IMR-90 (cell line): ENCODE data around the gene ST3GAL5. TPM values are rescaled to one million over a fixed set of nuclear protein-coding genes. Genes with fewer than 3 reads are reported as not detected.
A peak's percentile ranks its signal among the peaks of the same experiment; 100 is the strongest.

Experiments used
- ATAC-seq: fragments of 200-7000 bp; cut with Tn5 transposase; 2 replicates; pipeline ENCODE4 v1.9.1; 2020; ENCODE audit warnings: low read depth, mild to moderate bottlenecking, moderate library complexity
- BruUV-seq: library from RNA; stranded (reverse); fragments of 400-500 nt; replicated peaks from 2 replicates; lab custom pipeline; 2021; lab: Mats Ljungman, UMichigan
- CTCF ChIA-PET: fragments of 300-600 bp; formaldehyde crosslinking; extraction: SDS; loops from one replicate; lab custom pipeline; 2021; ENCODE audit warnings: antibody characterized with exemption; lab: Yijun Ruan, JAX
- POLR2A ChIA-PET: fragments of 300-600 bp; sonication (Branson Sonifier 250); formaldehyde crosslinking; loops from one replicate; lab custom pipeline; 2022; ENCODE audit warnings: antibody characterized with exemption; ENCODE audit not compliant: unreplicated experiment; lab: Charles Lee
- DNase-seq: peaks from one replicate; pipeline ENCODE4 v3.0.0; 2013
- H2AFZ ChIP-seq: replicated peaks from 2 replicates; pipeline ENCODE3; 2013; ENCODE audit warnings: low read length, mild to moderate bottlenecking; ENCODE audit not compliant: poor library complexity
- H2AK5ac ChIP-seq: 2 replicates; pipeline ENCODE4 v1.6.1; 2013; ENCODE audit warnings: low read depth, low read length, inconsistent platforms
- H2AK9ac ChIP-seq: replicated peaks from 2 replicates; pipeline ENCODE3; 2013; ENCODE audit warnings: mild to moderate bottlenecking, low read depth, low read length, moderate library complexity; ENCODE audit not compliant: poor library complexity
- H2BK120ac ChIP-seq: 2 replicates; pipeline ENCODE4 v1.6.1; 2013; ENCODE audit warnings: low read depth, low read length, inconsistent platforms
- H2BK15ac ChIP-seq: 3 replicates; pipeline ENCODE4 v1.6.1; 2013; ENCODE audit warnings: low read depth, low read length, inconsistent platforms
- H2BK20ac ChIP-seq: 2 replicates; pipeline ENCODE4 v1.6.1; 2013; ENCODE audit warnings: low read depth, mild to moderate bottlenecking, inconsistent platforms, low read length, moderate library complexity
- H2BK5ac ChIP-seq: 2 replicates; pipeline ENCODE4 v1.6.1; 2013; ENCODE audit warnings: mild to moderate bottlenecking, low read depth, low read length, inconsistent platforms; ENCODE audit not compliant: poor library complexity, severe bottlenecking
- H3K14ac ChIP-seq: replicated peaks from 2 replicates; pipeline ENCODE4 v1.6.1; 2013; ENCODE audit warnings: low read depth, low read length, inconsistent platforms
- H3K18ac ChIP-seq: 2 replicates; pipeline ENCODE4 v1.6.1; 2013; ENCODE audit warnings: low read depth, low read length, control low read depth
- H3K23ac ChIP-seq: 2 replicates; pipeline ENCODE4 v1.6.1; 2013; ENCODE audit warnings: low read depth, low read length, inconsistent platforms
- H3K27ac ChIP-seq: 2 replicates; pipeline ENCODE4 v1.5.1; 2013; ENCODE audit warnings: mild to moderate bottlenecking, control low read depth, low read length; ENCODE audit not compliant: insufficient read depth
- H3K27me3 ChIP-seq: 2 replicates; pipeline ENCODE4 v1.6.1; 2013; ENCODE audit warnings: low read length; ENCODE audit not compliant: control insufficient read depth, insufficient read depth
- H3K36me3 ChIP-seq: 2 replicates; pipeline ENCODE4 v1.6.1; 2013; ENCODE audit warnings: low read length, mixed read lengths; ENCODE audit not compliant: control insufficient read depth, insufficient read depth
- H3K4ac ChIP-seq: 2 replicates; pipeline ENCODE4 v1.6.1; 2013; ENCODE audit warnings: low read depth, low read length, inconsistent platforms
- H3K4me1 ChIP-seq: 2 replicates; pipeline ENCODE4 v1.6.1; 2013; ENCODE audit warnings: low read length, mixed read lengths; ENCODE audit not compliant: control insufficient read depth, insufficient read depth
- H3K4me2 ChIP-seq: 2 replicates; pipeline ENCODE4 v1.6.1; 2013; ENCODE audit warnings: low read depth, mild to moderate bottlenecking, control low read depth, low read length, moderate library complexity
- H3K4me3 ChIP-seq: 2 replicates; pipeline ENCODE4 v1.5.1; 2013; ENCODE audit warnings: low read depth, mild to moderate bottlenecking, control low read depth, low read length, moderate library complexity; ENCODE audit not compliant: insufficient read depth
- H3K56ac ChIP-seq: 2 replicates; pipeline ENCODE4 v1.6.1; 2013; ENCODE audit warnings: low read length, inconsistent platforms; ENCODE audit not compliant: insufficient read depth; ENCODE audit errors: extremely low read depth
- H3K79me1 ChIP-seq, 2 experiments: 2 replicates each; pipeline ENCODE4 v1.6.1; 2013; ENCODE audit warnings: low read length in 2 of 2, inconsistent platforms in 1 of 2, low read depth in 1 of 2
- H3K9ac ChIP-seq: 2 replicates; pipeline ENCODE4 v1.6.1; 2013; ENCODE audit warnings: low read depth, low read length, control low read depth
- H3K9me1 ChIP-seq: 2 replicates; pipeline ENCODE4 v1.6.1; 2013; ENCODE audit warnings: low read length, inconsistent platforms; ENCODE audit not compliant: insufficient read depth
- H3K9me3 ChIP-seq: 2 replicates; pipeline ENCODE4 v1.6.1; 2013; ENCODE audit warnings: low read length; ENCODE audit not compliant: control insufficient read depth, insufficient read depth
- H4K20me1 ChIP-seq: 2 replicates; pipeline ENCODE4 v1.6.1; 2013; ENCODE audit warnings: low read length, inconsistent platforms; ENCODE audit not compliant: insufficient read depth
- H4K5ac ChIP-seq: 2 replicates; pipeline ENCODE4 v1.6.1; 2013; ENCODE audit warnings: mild to moderate bottlenecking, low read depth, low read length, control low read depth
- H4K8ac ChIP-seq, 2 experiments: 2 replicates each; pipeline ENCODE4 v1.6.1; 2013; ENCODE audit warnings: low read depth in 2 of 2, low read length in 2 of 2, control low read depth in 1 of 2, inconsistent platforms in 1 of 2
- H4K91ac ChIP-seq: 2 replicates; pipeline ENCODE4 v1.6.1; 2013; ENCODE audit warnings: low read depth, low read length, inconsistent platforms; ENCODE audit not compliant: insufficient read depth
- CEBPB ChIP-seq: IDR thresholded peaks from 2 replicates; pipeline ENCODE4 v1.6.1; 2012; ENCODE audit warnings: low read depth, low read length, improper control_type of control experiment
- CHD1 ChIP-seq: IDR thresholded peaks from 2 replicates; pipeline ENCODE4 v1.6.1; 2012; ENCODE audit warnings: low read depth, low read length, improper control_type of control experiment
- POLR2A ChIP-seq: IDR thresholded peaks from 2 replicates; pipeline ENCODE4 v1.6.1; 2012; ENCODE audit warnings: mild to moderate bottlenecking, low read depth, low read length
- RAD21 ChIP-seq: IDR thresholded peaks from 2 replicates; pipeline ENCODE4 v1.6.1; 2012; ENCODE audit warnings: low read length, improper control_type of control experiment
- WGBS, 2 experiments: methylation state at CpG; one replicate each; pipeline versions ENCODE4 v1.1.5 to v1.1.7; 2013; ENCODE audit warnings: missing lambda C conversion rate in 2 of 2; ENCODE audit not compliant: insufficient read length in 1 of 2; ENCODE audit errors: extremely low coverage in 2 of 2; 5-methylcytosine and 5-hydroxymethylcytosine counted together
- dilution Hi-C: fragments of 300-500 bp; cut with HindIII; formaldehyde crosslinking; loops from one replicate; pipeline ENCODE4 v1.14.3; 2018; ENCODE audit warnings: low sequenced_read_pairs; ENCODE audit not compliant: unreplicated experiment
- in situ Hi-C: fragments of 300-500 bp; cut with MboI; formaldehyde crosslinking; loops from 3 replicates; pipeline ENCODE4 v1.14.3; 2019; ENCODE audit warnings: low sequenced_read_pairs, inconsistent platforms, mixed read lengths
- intact Hi-C: fragments of 100-400 bp; cut with micrococcal nuclease; formaldehyde crosslinking; loops from 2 replicates; pipeline ENCODE4 v1.10.0; 2022
- polyA plus RNA-seq, 3 experiments: library from polyadenylated mRNA; depleted of rRNA; stranded (reverse); fragments of >200 nt; gene quantifications; 2 replicates each; pipeline ENCODE4 v1.2.3, GENCODE V29; 2012; ENCODE audit warnings: low replicate concordance in 1 of 3
- total RNA-seq: library from RNA; depleted of rRNA; stranded (reverse); fragments of >200 nt; gene quantifications from 2 replicates; pipeline ENCODE4 v1.2.3, GENCODE V29; 2012
- TF ChIP-seq, protein P1 (sequence below): fragments of 150-350 bp; IDR thresholded peaks from 2 replicates; pipeline ENCODE4 v1.6.1; 2016; ENCODE audit warnings: low read depth, mild to moderate bottlenecking, low read length, moderate library complexity, borderline replicate concordance

Gene ST3GAL5
- total and polyA plus RNA-seq, 2 of the 4 experiments (the other 2 are of a cell fraction): 16.8 to 21.0 TPM

DNA sequence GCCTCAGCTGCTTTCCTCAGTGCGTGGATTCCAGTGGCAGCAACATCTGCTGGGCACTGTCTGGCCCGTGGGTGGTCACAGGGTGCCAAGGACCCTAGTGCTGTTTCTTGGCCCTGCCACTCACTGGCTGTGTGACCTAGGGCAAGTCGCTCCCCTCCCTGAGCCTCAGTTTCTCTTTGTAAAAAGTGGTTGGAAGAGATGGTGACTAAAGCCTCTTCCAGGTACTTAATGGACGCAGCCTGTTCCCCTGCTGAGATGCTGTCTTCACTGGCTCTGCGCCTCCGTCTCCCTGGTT lies 92.8 kb downstream of the ST3GAL5 start:
- Histone ChIP-seq H2BK5ac (peak overlapping the region; percentile 32), H3K56ac (peak overlapping the region; percentile 28; the same call in 1 of the 2 replicates), H3K9ac (peak overlapping the region; percentile 27), H2BK15ac (peak overlapping the region; percentile 67; the same call in 2 of the 3 replicates), H4K91ac (peak overlapping the region; percentile 97), H2AK5ac (peak overlapping the region; percentile 87), H2AFZ (peak overlapping the region; percentile 82), H3K9me1 (peaks cover 13% of the 10 kb centered on the region), H3K36me3 (no peaks in the 10 kb centered on the region), H4K20me1 (no peaks in the 10 kb centered on the region), H3K23ac (peak overlapping the region; percentile 85), H3K9me3 (peaks cover 2% of the 10 kb centered on the region), H3K18ac (peak overlapping the region; percentile 76), H3K4me3 (no peak overlapping the region), H4K8ac (peak overlapping the region; percentile 62 to 89; a peak in 3 of 4 replicates), H3K79me1 (no peaks in the 10 kb centered on the region), H3K27ac (peak overlapping the region; percentile 64), H3K4me1 (peaks cover 42% of the 10 kb centered on the region), H3K4ac (peak overlapping the region; percentile 93), H4K5ac (peak overlapping the region; percentile 60), H2AK9ac (peak overlapping the region; percentile 77), H3K27me3 (no peaks in the 10 kb centered on the region), H2BK20ac (peak overlapping the region; percentile 90), H3K14ac (peak overlapping the region; percentile 96), H3K4me2 (peak overlapping the region; percentile 31; the same call in 1 of the 2 replicates), H2BK120ac (peak overlapping the region; percentile 97)
- POLR2A ChIA-PET: interaction anchor here (1.2 kb wide), 1 partner anchor 24 kb away, joined by 3 read pairs; no protein-coding TSS in a partner anchor
- DNase-seq (no peak), ATAC-seq (no peak)
- CTCF ChIA-PET: interaction anchor here (0.6 kb wide), 1 partner anchor 32 kb away, joined by 3 read pairs; no protein-coding TSS in a partner anchor
- dilution Hi-C loops (no loop called here), intact Hi-C loops (no loop called here), in situ Hi-C loops (no loop called here)
- 77% methylated on average over 5 of the region's 6 CpGs; no CpG with 5 or more reads in 1 of the 2 experiments for WGBS, 2 experiments
- TF ChIP-seq POLR2A (no peak), RAD21 (no peak), CHD1 (no peak), CEBPB (no peak)
- TF ChIP-seq, protein P1, sequence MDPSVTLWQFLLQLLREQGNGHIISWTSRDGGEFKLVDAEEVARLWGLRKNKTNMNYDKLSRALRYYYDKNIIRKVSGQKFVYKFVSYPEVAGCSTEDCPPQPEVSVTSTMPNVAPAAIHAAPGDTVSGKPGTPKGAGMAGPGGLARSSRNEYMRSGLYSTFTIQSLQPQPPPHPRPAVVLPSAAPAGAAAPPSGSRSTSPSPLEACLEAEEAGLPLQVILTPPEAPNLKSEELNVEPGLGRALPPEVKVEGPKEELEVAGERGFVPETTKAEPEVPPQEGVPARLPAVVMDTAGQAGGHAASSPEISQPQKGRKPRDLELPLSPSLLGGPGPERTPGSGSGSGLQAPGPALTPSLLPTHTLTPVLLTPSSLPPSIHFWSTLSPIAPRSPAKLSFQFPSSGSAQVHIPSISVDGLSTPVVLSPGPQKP: no peak
- BruUV-seq: no TSS peak
